Peyer's patch (tissue), 4 donors: ENCODE data around the gene PDZD7.

ENCODE experiments used
- CTCF ChIP-seq, 6 experiments: fragments of 450-650 bp in 4 of 6; fragments of 200-600 bp in 2 of 6; sonication (generic) in 1 of 6; IDR thresholded peaks; one replicate each; pipeline ENCODE4 v1.5.1; 2017 to 2019; ENCODE audit warnings: antibody characterized with exemption in 6 of 6, mild to moderate bottlenecking in 3 of 6, moderate library complexity in 1 of 6
- POLR2A ChIP-seq, 2 donors: fragments of 450-650 bp; IDR thresholded peaks; one replicate each; pipeline ENCODE4 v1.5.1; 2017; ENCODE audit warnings: antibody characterized with exemption in 2 of 2, mild to moderate bottlenecking in 2 of 2, moderate library complexity in 2 of 2

- TF ChIP-seq CTCF (IDR thresholded peaks at IDR 0.05) (no peak), POLR2A (IDR thresholded peaks at IDR 0.05) (no peak)
These were observed 5.2 kb upstream of the PDZD7 start for GRCh38 chr10:101035916-101036702.
